Heart right ventricle (tissue), 16 donors: ENCODE results near the gene CHST5. TPM values are rescaled to one million over a fixed set of nuclear protein-coding genes. Genes with fewer than 3 reads are reported as not detected.

ENCODE experiments used
- ATAC-seq, 8 donors: fragments of 200-7000 bp; cut with Tn5 transposase; one replicate each; pipeline ENCODE4 v1.9.1; 2020; ENCODE audit warnings: mild to moderate bottlenecking in 8 of 8, moderate library complexity in 8 of 8, moderate number of reproducible peaks in 1 of 8
- DNase-seq, 2 donors: peaks; one replicate each; pipeline ENCODE4 v3.0.0-alpha.2; 2020
- H3K27ac ChIP-seq, 10 donors: fragments of 200-600 bp; sonication (generic) in 2 of 10; one replicate each; pipeline versions ENCODE4 v1.5.0 to v1.8.0; 2020 to 2022; ENCODE audit warnings: mild to moderate bottlenecking in 3 of 10
- H3K27me3 ChIP-seq, 7 donors: fragments of 200-600 bp; one replicate each; pipeline ENCODE4 v1.8.0; 2021 to 2022; ENCODE audit warnings: mild to moderate bottlenecking in 2 of 7
- H3K36me3 ChIP-seq, 9 donors: fragments of 200-600 bp; sonication (generic) in 1 of 9; one replicate each; pipeline versions ENCODE4 v1.5.0 to v1.8.0; 2020 to 2022; ENCODE audit warnings: mild to moderate bottlenecking in 2 of 9
- H3K4me1 ChIP-seq, 9 donors: fragments of 200-600 bp; sonication (generic) in 1 of 9; one replicate each; pipeline versions ENCODE4 v1.5.0 to v1.8.0; 2020 to 2022; ENCODE audit warnings: mild to moderate bottlenecking in 4 of 9
- H3K4me3 ChIP-seq, 10 donors: fragments of 200-600 bp; sonication (generic) in 2 of 10; one replicate each; pipeline versions ENCODE4 v1.5.0 to v1.8.0; 2020 to 2022; ENCODE audit warnings: mild to moderate bottlenecking in 7 of 10, moderate library complexity in 2 of 10
- H3K9me3 ChIP-seq, 11 donors: fragments of 200-600 bp in 10 of 11; sonication (generic) in 2 of 11; one replicate each; pipeline versions ENCODE4 v1.5.0 to v1.8.0; 2013 to 2022; ENCODE audit warnings: mild to moderate bottlenecking in 2 of 11, control low read depth in 1 of 11, moderate library complexity in 1 of 11
- CTCF ChIP-seq, 9 donors: fragments of 200-600 bp; sonication (generic) in 2 of 9; IDR thresholded peaks; one replicate each; pipeline versions ENCODE4 v1.5.0 to v1.8.0; 2021 to 2022; ENCODE audit warnings: antibody characterized with exemption in 9 of 9, mild to moderate bottlenecking in 5 of 9, moderate library complexity in 1 of 9
- WGBS, 2 donors: extraction: QIAGEN DNeasy Blood & Tissue Kit; methylation state at CpG; one replicate each; pipeline ENCODE4 v1.1.7; 2013; ENCODE audit warnings: inconsistent platforms in 1 of 2; 5-methylcytosine and 5-hydroxymethylcytosine counted together
- intact Hi-C, 10 donors: fragments of 100-400 bp; cut with DNase I; formaldehyde crosslinking; loops; one replicate each; pipeline versions ENCODE4 v1.11.1 to v1.14.2; 2022
- polyA plus RNA-seq, 2 donors: library from polyadenylated mRNA; stranded (reverse); fragments of 200-250 nt; gene quantifications; one replicate each; pipeline ENCODE4 v1.2.3, GENCODE V29; 2013
- total RNA-seq, 10 donors: library from RNA; stranded (reverse); fragmentation: NEBNext Ultra II Directional in 3 of 10; extraction: Animal tissue kit (Norgen Biotek cat#: 25700) in 3 of 10; gene quantifications; one replicate each; pipeline versions ENCODE4 v1.2.1 to v1.2.4, GENCODE V29; 2021 to 2023
- donor health status: Arrhythmogenic right ventricular cardiomyopathy.
- donor health status: ischemic (EF 13 %, LVEDD 7.1; RV severe dilation, severe dysfunction).
- donor health status: healthy with polysubstance abuse.
- donor health status: DM: no; HTN: yes; CAD: no.
- donor health status: DM: no; HTN: no; CAD: no.
- donor health status: ischemic (EF 25% LVEDD 6.9; RV normal size, moderate dysfunction).
- donor health status: ischemic (EF 25% LVEDD 5.7; RV mildly dilated, moderate dysfunction).
- donor health status: healthy.
- donor health status: DM: yes; HTN: yes; CAD: no.
- donor health status: Ischemic cardiomyopathy.
- donor health status: ischemic (EF 35%, LVEDD 5.7; RV mildly dilated, moderate dysfunction).
- donor health status: nonischemic (EF 11% LVEDD 7.7; RV severe dilation, severe dysfunction).
- donor health status: DM: yes; HTN: yes; CAD: no.
- donor health status: PGD.
- donor health status: ischemic (EF 29% LVEDD 5.4; RV normal size, mild dysfunction).
- donor health status: nonischemic (EF 23%, LVEDD 6.1; RV moderate dilation, normal function).

CHST5 gene
- total and polyA plus RNA-seq, 12 donors = 0.08 to 1.4 (median 0.48) TPM; not detected in 1

- Histone ChIP-seq H3K27ac (peak overlapping the region in 2 of 10 donors; percentile 23 to 58), H3K9me3 (no peaks in the 10 kb centered on the region), H3K36me3 (no peaks in the 10 kb centered on the region), H3K27me3 (no peaks in the 10 kb centered on the region), H3K4me1 (peaks cover 2 to 19% (median 10%) of the 10 kb centered on the region in 9 donors), H3K4me3 (no peak overlapping the region)
- intact Hi-C loops = loop anchor here in 5 of 10 donors (5.0 to 10.0 kb wide), 4 partner anchors 42 to 88 kb away; partner anchors contain the start of genes ADAT1 (in 3 of the 5), KARS1 (in 1 of the 5) and TERF2IP (in 1 of the 5)
- WGBS, 2 donors = 61 to 64% methylated on average over 10 of the region's 10 CpGs
- peak in 1 of 8 donors; percentile 18 for ATAC-seq
- TF ChIP-seq CTCF (IDR thresholded peaks at IDR 0.05) = no peak
- peak in 1 of 2 donors; percentile 53 for DNase-seq
Observed at GRCh38 chr16:75559564-75560372, 23.9 kb upstream of the CHST5 start.

- H3K27ac ChIP-seq = no peak overlapping the region
- 73% methylated on average over 2 of the region's 2 CpGs for WGBS, 2 donors
- TF ChIP-seq CTCF (IDR thresholded peaks at IDR 0.05) = no peak
- no peak for DNase-seq
- no peak overlapping the region for H3K4me3 ChIP-seq
- no peaks in the 10 kb centered on the region for H3K27me3 ChIP-seq
- ATAC-seq = no peak
- H3K9me3 ChIP-seq = no peaks in the 10 kb centered on the region
- H3K4me1 ChIP-seq = peaks cover 4 to 27% (median 10%) of the 10 kb centered on the region in 9 donors
- H3K36me3 ChIP-seq = no peaks in the 10 kb centered on the region
- intact Hi-C loops = loop anchor here in 3 of 10 donors (5.0 to 10.0 kb wide), 4 partner anchors 42 to 88 kb away; partner anchors contain the start of genes ADAT1 (in 1 of the 3), KARS1 (in 1 of the 3) and TERF2IP (in 1 of the 3)
Observed at GRCh38 chr16:75558846-75559401, 23.0 kb upstream of the CHST5 start.

GRCh38 chr16:75556431-75556950 is 20.6 kb upstream of the CHST5 start:
- intact Hi-C loops = loop anchor here in 4 of 10 donors (1.0 to 10.0 kb wide), 6 partner anchors 33 to 91 kb away; partner anchors contain the start of genes ADAT1 (in 2 of the 4), KARS1 (in 1 of the 4) and TERF2IP (in 1 of the 4)
- TF ChIP-seq CTCF (IDR thresholded peaks at IDR 0.05) = no peak
- DNase-seq (no peak), ATAC-seq (peak in 2 of 8 donors; percentile 1)
- Histone ChIP-seq H3K27ac (peak overlapping the region; percentile 51 to 90 (median 86)), H3K4me1 (peaks cover 5 to 38% (median 15%) of the 10 kb centered on the region in 9 donors), H3K36me3 (no peaks in the 10 kb centered on the region), H3K4me3 (peak overlapping the region in 9 of 10 donors; percentile 68 to 89 (median 73)), H3K27me3 (no peaks in the 10 kb centered on the region), H3K9me3 (no peaks in the 10 kb centered on the region)
- 28 to 36% methylated on average over 16 of the region's 16 CpGs for WGBS, 2 donors
